NCI-H1417 treated with DMSO at 0.1 percent for 48 hours (cell line): Measurements from ENCODE around the gene RNF121.

Source experiments
- DNase-seq: peaks from one replicate; lab custom pipeline; 2025; lab: John Stamatoyannopoulos, UW

RNF121 gene

DNA sequence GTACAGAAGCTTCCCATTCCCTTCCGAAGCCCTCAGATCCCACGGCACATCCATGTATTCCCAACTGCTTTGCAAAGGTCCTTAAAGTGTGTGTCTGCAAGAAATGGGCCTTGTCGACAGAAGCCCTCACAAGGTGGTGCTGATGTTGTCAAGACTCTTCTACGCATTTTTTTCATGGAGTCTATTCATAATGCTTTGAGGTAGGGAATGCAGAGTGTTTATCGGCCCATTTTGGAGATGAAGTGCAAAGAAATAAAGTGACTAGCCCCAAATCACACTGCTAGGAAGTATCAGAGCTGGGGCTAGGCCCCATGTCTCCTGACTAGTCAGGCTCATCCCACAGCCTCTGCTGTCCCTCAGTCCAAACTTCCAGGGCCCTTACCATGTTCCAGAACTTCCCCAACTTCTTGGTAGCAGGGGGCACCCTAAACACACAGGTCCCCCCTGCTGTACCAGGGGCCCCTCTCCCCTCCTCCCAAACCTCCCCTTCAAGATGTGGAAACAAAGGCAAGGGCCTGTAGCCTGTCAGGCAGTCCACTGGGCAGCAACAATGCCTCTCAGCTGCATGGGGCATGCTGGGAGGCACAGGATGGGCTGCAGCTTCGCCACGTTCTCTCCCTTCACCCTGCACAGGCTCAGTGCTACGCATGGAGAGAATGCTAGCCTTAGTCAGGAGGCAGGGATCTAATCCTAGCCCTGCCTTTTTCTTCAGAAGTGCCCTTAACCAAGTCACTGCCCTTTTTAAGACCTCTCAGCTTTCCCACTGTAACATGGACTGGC lies 77.7 kb downstream of the RNF121 start:
- DNase-seq: no peak

DNA sequence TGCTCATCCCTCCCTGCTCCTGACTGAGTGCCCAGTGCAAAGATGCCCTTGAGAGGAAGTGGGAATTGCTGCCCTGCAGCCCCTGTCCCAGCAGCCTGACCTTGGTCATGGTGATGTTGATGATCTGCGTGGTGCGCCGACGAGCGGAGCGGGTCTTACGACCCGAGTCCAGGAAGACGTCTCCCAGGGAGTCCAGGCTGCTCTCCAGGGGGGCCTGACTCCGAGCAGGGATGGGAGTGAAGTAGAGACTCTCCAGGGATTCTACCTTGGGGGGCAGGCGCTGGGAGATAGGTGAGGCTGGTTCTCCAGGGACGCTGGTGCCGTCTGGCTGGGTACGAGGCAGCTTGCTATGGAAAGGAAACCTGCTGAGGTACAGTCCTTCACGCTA lies 78.2 kb downstream of the RNF121 start:
- DNase-seq: no peak

DNA sequence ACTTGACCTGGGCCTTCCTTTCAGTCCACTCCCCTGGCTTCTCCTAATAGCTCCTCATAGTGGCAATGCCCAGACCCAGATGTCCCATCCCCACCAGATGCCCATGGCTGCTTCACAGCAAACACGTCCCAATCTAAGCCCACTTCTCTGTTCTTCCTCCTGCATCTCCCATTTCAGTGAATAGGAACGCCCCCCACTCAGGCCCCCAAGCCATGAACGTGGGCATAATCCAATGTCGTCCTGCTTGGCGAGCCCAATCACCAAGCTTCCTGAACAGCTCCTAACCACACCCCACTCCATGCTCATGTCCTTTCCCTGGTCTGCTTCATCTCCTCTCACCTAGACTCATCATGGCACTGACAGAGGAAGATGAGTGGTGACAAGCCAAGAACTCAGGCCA lies 78.7 kb downstream of the RNF121 start:
- DNase-seq: no peak

DNA sequence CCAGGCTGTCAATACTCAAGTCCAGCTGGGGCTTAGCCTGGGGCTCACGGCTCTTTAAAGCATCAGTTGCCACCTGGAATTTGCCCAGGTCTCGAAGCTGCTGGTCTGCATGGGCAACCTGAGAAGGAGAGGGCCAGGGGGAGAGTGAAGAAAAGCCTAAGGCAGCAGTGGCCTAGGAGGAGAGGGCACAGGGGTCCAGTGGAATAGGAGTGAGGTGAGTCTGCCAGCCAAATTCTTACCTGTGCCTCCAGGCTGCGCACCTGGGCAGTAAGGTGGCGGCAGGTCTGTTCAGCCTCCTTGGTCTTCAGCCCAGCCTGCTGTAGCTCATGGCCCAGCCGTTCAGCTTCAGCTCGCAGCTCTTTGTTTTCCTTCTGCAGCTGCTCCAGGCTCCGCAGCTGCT lies 79.9 kb downstream of the RNF121 start:
- DNase-seq: no peak

DNA sequence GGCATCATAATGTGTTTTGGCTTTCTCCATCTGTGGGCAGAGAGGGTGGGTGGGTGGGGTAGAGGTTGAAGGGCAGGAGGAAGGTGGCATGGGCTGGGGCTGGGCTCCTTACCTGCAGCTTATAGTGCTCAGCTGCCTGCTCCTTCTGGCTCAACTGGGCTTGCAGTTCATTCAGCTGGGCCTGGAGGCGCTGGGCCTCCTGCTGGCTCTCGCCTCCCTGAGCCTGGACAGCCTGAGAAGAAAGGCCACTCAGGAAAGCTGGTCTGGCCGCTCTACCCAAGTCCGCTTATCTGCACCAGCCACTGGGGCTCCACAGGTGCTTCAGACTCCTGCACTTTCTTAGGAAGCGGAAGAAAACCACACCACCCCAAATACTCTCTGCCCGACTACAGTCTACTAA lies 80.3 kb downstream of the RNF121 start:
- DNase-seq: no peak

DNA sequence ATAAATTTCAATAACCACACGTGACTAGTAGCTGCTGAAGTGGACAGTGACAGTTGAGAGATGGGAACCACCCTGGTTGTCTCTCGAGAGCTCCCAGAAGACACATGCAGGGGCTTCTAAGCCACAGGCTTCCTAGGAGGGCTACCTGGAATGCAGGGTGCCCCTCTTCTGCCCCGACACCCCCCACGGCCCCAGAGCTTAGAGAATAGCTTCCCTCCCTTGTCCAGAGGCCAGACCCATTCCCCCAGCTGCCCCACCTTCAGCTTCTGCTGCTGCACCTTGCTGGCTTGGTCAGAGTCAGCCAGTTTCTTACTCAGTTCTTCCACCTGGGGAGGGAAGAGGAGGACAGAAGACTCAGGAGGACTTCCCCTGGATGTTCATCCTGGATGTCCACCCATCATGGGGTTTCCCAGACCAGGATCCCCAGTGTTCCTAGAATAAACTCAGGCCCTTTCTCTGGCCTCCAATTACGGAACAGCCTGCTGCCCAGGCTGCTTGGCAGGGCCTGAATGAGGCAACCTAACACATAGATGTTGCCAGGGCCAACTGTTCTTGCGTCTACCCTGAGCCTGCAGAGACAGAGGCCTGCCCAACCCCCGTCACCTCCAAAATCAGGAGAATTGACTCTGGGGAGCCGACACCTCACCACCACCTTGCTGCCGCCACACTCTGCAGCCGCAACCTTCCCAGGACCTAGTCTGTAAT lies 81.8 kb downstream of the RNF121 start:
- DNase-seq: no peak

DNA sequence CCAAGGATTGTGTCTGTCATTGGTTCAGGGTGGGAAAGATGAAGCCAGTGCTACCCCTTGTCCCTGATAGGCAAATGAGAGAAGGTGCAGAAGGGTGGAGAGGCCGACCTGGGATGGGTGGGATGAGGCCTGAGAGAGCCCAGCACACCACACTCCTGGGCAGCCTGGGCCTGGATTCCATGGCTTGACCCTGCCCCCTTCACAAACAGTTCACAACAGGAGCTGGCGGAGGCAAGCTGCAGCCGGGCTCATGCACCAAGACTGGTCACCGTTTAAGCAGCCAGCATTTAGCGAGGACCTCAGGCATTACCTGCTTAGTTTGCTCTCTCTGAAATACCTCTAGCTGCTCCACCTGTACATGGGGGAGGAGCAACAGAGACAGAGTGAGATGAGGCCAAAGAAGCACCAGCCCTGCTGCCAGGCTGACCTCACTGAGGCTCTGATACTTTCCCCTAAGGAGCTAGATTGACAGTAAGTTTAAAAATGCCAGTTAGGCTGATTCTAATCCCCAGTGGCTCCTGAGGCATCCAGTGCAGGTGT lies 83.3 kb downstream of the RNF121 start:
- no peak for DNase-seq

DNA sequence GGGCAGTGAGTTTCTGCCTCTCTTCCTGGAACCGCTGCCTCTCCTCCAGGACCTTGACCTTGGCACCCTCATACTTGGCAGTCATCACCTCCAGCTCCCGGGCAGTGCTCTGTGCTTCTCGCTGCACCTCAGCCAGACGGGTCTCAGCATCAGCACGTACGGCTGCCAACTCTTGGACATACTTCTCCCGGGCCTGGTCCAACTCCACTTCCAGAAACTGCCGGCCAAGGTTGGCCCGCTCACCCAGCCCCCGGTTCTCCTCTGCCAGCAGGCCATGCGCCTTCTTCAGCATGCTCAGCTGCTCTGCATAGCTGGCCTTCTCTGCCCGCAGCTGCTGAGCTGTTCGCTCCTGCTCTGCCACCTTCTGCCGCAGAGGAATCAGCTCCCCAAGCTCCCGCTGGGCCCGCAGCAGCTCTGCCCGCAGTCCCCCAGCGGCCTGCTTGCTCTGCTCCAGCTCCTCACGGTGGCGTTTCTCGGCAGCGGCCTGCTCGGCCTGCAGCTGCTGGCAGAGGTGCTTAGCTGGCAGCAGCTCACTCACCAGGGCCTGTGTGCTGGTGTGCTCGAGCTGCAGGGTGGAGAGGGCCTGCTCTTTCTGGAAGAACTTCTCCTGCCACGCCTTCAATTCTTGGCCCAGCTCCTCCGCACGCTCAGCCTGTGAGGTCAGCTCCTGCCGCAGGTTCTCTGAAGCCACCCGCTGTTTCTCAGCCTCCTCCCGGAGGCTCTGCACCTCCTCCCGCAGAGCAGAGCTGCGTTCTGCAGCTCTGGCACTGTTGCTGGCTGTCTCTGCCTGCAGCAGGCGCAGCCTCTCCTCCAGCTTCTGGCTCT lies 84.3 kb downstream of the RNF121 start:
- no peak for DNase-seq

DNA sequence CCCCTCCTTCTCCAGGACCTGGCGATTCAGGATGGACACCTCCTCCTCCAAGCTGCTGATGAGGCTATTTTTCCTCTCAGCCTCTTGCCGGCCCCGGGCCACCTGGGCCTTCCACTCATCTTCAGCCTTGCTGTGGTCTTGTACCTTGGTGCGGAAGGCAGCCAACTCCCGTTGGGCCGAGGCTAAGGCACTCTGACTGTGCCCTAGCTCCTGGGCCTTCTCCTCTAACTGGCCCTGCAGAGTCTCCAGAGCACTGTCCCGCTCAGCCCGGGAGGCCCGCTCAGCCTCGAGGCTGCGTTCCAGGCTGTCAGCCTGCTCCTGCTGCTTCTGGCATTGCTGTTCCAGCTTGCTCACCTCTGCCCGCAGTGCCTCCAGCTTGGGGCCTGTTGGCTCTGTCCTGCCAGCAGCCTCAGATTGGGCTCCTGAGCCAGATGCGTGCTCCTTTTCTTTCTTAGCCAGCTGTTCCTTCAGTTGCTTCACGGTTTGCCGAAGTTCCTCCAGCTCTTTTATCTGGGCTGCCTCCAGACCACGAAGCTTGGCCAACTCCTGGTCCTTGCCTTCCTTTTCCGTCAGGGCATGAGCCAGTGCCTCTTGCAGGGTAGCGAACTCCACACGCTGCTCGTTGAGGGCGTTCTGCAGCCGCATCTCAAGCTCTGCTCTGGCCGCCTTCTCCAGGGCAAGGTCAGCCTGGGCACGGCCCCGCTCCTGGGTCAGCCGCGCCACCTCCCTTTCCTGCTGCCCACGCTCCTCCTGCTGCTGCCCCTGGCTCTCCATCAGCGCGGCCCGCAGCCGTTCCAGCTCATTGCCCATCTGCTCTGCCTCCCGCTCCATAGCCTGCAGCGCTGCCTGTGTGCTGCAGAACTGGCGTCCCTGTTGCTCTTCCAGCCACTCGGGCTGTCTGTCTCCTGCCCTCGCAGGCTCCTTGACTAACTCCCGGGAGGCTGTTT lies 85.2 kb downstream of the RNF121 start:
- DNase-seq: no peak

DNA sequence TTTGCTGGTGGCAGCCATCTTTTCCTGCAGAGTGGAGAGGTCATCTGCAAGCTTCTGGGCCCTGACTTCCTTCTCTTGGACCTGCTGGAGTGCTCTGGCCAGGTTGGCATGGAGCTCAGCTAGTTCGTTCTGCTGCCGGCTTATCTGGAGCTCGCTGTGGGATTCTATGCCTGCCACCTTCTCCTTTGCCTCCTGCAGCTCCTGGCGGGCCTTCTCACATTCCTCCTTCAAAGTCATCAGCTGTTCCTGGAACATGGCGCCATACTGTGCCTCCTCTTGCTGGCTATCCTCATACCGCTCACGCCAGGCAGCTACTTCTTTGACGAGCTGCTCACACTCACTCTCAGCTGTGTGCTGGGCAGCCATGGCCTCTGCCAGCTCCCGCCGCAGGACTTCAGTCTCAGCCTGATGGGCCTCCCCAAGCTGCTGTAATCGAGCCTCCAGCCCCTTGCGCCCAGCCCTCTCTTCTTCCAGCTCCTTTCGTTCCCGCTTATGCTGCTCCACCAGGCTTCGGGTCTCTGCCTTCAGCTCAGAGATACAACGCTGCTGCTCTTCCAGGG lies 86.0 kb downstream of the RNF121 start:
- no peak for DNase-seq

DNA sequence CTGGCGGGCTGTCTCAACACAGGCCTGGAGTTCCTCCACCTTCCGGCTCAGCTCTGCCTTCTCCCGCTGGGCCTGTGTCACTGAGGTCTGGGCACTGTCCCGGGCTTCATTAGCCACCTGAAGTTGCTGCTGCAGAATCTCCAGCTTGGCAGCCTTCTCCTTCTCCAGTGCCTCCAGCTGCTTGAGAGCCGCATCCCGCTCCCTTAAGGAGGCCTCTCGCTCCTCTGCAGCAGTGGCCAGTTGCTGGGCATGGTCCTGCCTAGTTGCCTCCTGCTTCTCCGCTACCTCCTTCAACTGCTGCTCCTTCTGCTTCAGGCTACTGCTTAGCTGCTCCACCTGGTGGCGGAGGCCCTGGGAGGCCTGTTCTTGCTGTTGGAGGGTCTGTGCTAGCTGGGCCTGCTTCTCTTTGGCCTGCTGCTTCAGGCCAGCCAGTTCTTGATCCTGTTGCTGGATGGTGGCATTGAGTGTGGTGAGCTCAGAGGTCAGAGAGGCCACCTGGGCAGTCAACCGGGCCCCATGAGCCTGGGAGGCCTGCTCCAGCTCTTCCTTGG lies 86.7 kb downstream of the RNF121 start:
- DNase-seq: no peak

DNA sequence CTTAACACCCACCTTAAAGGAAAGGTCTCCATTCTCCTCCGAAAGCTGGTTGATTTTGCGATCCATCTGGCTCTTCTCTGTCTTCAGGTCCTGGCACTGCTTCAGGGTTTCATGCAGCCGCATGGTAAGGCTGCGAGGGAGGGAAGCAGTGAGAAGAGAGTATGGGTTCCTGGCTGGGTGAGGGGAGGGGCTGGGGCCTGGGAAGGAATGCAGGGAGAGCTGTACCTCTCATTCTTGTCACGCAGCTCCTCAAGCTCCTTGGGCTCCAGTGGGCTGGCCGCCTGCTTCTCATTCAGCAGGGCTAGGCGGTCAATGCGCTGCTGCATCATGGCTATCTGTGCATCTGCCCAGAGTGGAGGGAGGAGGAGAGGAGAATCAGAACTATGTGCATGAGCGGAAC lies 89.3 kb downstream of the RNF121 start:
- DNase-seq: no peak

DNA sequence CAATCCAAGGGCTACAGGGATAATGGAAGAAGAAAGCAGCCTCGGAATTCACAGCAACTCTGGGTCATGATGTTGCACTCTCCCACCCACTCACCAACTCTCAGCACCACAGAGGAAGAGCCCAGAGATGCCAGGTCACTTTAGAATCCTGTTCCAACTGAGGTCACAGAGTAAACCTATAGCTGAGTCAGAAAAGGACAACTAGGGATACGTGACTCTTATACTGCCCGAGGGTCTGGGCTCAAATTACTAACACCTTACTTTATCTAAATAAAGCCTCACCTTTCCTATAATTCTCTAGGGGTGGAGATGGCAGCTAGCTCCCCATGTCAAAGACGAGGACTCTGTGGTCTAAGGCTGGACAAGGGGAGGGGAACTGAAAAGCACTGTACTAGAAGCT lies 94.5 kb downstream of the RNF121 start:
- no peak for DNase-seq

DNA sequence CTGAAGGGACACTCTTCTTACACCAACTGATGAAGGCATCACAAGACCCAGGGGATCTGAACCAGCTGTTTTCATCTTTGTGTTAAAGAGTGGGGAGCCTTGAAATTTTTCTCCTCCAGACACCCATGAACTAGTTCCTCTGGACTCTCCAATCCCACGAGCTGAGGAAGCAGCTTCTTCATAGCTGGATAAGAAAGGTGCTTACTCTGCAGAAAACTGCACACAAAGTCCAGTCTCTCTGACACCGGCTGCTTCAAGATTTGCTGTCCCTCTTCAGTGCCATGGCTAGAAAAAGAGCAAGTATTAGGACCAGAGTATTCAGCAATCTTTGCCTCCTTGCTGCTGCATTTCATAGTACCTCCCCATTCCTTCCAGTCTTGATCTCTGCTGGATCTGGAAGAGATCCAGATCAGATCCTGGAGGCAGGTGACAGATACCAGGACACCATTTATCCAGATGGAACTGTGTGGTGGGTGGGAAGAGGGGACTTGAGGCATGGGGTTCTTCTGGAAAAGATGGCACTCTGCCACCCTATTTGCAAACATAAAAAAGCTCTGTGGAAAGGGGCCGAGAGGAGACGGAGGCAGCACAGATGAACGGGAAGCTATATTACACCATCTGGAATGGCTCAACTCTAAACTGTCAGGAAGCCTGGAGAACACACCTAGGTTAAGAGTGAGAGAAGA lies 95.4 kb downstream of the RNF121 start:
- DNase-seq: no peak

DNA sequence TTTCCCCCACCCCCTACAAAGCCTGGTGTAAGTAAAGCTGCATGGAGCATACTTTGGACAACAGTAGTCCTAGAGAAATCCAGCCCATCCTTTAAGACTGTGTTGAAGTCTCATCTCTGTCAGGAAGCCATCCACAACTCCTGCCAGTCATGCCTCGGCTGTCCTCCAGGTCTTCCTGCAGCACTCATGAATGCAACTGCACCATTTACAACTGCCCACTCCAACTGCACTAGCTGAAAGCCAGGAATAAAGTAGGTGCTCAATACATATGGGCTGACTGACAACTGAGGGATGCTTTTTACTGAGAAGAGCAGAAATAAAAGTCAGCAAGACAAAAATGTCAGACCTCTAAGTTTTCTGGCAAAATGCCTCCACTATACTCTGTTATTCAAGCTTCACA lies 97.2 kb downstream of the RNF121 start:
- no peak for DNase-seq

DNA sequence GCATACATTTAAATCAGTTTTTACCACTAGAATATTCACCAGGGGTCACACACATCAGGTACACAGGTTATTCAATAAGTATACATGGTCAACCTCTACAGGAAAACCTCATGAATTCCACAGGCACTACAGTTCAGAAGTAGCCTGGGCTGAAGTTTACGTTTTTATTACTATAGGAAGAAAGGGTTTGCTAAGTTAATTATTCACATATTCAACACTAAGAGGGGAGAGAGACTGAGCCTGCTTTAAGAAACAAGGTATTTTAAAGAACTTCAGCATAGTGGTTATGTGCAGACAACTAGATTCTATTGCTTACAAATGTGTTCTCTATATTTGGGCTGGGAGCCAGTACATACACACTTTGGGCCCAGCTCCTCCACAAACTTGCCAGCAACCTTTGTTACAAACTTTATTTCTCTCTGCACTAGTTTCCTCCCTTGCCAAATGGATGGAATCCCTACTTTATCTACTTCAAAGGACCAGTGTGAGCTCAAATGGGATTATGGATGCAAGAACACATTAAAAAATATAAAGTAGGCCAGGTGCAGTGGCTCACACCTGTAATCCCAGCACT lies 101.7 kb downstream of the RNF121 start:
- DNase-seq: no peak

DNA sequence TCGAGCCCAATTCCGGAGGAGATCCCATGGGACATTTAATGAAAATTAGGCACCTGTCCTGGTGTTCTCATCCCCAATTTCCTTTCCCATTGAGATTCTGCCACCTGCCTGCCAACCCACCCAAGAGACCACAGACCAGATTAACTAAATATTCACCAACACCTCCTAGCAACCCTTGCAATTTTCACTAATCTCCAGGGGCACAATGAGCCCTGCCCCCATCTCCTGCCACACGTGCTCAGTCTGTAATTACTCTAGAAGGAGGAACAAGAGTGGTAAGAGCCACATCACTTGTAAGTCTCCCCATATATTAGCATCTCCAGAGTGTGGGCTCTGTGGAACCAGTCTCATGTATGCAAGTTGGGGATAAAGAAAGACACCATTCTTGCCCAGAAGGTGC lies 107.8 kb downstream of the RNF121 start:
- DNase-seq: no peak

DNA sequence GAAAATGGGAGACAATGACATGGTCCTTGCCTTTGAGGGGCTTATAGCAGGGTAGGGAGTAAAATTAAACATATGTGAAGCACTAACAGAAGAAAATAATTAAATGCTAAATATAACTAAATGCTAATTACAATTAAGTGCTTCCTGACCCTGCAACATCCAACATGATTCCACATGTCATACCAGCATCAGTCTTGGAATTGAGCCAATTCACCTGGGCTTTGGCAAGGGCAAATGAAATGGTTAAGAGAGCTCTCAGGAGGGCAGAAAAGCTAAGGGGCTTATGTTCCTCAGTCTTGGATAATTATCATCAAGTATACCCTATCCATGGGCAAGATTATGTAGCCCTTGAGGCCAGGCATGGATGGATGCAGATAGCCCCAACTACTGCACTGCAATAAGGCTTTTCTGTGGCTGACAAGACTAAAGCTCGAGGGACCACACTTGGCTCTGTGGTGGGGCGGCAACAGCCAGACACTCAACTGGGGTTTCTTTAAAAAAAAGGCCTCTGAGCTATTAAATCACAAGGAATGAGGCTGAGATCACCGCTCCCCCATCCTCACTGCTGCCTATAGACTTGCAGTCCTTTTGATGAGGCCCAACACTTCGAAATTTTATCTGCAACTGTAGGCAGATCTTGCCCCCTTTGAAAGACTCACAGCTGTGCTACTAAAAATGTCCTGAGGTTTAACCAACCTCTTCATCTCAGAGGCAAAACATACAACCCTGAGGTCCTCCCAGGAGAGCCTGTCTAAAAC lies 108.9 kb downstream of the RNF121 start:
- DNase-seq: no peak

DNA sequence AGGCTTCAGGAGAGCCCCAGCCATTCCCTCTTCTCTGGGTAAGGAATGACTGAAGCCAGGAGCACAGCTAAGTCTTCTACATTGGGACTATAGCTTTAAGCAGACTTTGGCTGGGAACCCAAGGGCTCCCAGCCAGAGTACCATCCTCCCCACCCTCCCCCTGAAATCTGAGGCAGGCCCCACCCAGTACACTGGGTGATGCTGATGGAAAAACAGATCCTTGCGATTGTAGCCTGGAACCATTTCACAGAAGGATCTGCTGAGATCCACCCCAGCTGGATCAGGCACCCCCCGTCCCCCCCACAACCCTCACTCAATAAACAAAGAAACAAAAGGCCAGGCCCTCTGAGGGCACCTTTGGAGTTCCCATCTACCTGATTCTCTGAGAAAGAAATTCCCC lies 109.6 kb downstream of the RNF121 start:
- no peak for DNase-seq
